Activated naive CD8-positive, alpha-beta T cell treated with anti-CD3 and anti-CD28 coated beads, Interleukin-2, amount 50 U/mL, for 24 hours (primary cell): Measurements from ENCODE around the gene APRT.

Experiments used
- ATAC-seq: fragments of 150-1000 bp; cut with Tn5 transposase; one replicate; pipeline ENCODE4 v1.10.0; 2021
- DNase-seq: peaks from one replicate; pipeline ENCODE4 v3.0.0; 2021
- H3K27ac Mint-ChIP-seq: one replicate; pipeline ENCODE4 v1.8.0; 2021; ENCODE audit warnings: mild to moderate bottlenecking, mixed read lengths
- H3K27me3 Mint-ChIP-seq: one replicate; pipeline ENCODE4 v1.8.0; 2021; ENCODE audit warnings: mixed read lengths
- H3K36me3 Mint-ChIP-seq: one replicate; pipeline ENCODE4 v1.8.0; 2021; ENCODE audit warnings: low read depth, mixed read lengths
- H3K4me1 Mint-ChIP-seq: one replicate; pipeline ENCODE4 v1.8.0; 2021; ENCODE audit warnings: mixed read lengths
- H3K4me3 Mint-ChIP-seq: one replicate; pipeline ENCODE4 v1.8.0; 2021; ENCODE audit warnings: mild to moderate bottlenecking, moderate library complexity, mixed read lengths
- H3K9me3 Mint-ChIP-seq: one replicate; pipeline ENCODE4 v1.8.0; 2021; ENCODE audit warnings: mixed read lengths

APRT gene

DNA sequence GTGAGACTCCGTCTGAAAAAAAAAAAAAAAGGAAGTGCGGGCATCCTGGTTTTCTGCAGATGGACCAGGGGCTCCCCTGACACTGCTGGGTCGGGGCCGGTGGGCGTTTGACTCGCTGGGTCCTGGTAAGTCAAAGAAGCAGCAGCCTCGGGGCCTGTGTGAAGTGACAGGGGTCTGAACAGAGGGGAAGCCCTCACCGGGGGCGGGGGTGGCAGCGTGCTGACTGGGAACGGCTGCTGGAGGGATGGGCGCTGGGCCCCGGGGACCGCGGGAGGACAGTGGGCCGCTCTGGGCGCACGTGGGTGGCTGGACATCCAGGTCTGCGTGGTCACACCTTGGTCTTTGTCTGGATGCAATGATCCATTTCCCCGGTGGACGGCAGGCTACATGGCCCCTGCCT is 36.8 kb upstream of the APRT start:
- H3K36me3 Mint-ChIP-seq, result no peaks in the 10 kb centered on the region
- H3K4me1 Mint-ChIP-seq, result no peaks in the 10 kb centered on the region
- ATAC-seq (no peak), DNase-seq (no peak)
- no peaks in the 10 kb centered on the region for H3K9me3 Mint-ChIP-seq
- no peak overlapping the region for H3K27ac Mint-ChIP-seq
- H3K27me3 Mint-ChIP-seq, result no peaks in the 10 kb centered on the region
- no peak overlapping the region for H3K4me3 Mint-ChIP-seq

DNA sequence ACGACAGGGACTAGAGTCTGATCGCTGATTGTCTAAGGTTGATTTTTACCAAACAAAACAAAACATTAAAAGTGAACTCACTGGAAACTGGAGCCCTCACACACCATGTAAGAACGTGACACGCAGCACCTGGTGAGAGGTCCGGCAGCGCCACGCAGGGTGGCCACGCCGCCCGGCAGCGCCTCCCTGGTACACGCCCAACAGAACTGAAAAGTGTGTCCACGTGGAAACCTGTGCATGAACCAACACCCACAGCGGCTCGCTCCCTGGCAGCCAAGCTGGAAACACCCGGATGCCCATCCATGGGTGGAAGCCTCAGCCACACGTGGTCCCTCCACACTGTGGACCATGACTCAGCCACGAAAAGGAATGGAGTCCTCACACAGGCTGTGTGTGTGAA is 35.9 kb upstream of the APRT start:
- Mint-ChIP-seq H3K27ac (no peak overlapping the region), H3K9me3 (no peaks in the 10 kb centered on the region), H3K36me3 (no peaks in the 10 kb centered on the region), H3K4me1 (no peaks in the 10 kb centered on the region), H3K4me3 (no peak overlapping the region), H3K27me3 (no peaks in the 10 kb centered on the region)
- ATAC-seq (no peak), DNase-seq (no peak)

DNA sequence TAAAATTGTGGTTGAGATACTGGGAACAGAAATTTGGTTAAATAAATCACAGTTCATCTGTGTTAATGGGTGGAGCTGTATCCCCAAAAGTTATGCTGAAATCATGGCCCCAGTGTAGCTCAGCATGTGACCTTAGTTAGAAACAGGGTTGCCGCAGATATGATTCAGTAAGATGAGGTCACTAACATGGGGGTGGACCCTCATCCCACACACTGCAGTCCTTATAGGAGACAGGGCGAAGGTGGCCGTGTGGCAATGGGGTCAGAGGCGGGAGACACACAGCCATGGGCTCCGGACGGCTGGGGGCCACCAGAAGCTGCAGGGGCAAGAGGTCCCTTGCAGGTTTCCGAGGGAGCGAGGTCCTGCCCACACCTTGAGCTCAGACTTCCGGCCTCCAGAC is 34.4 kb upstream of the APRT start:
- Mint-ChIP-seq H3K9me3 (no peaks in the 10 kb centered on the region), H3K27me3 (no peaks in the 10 kb centered on the region), H3K4me1 (no peaks in the 10 kb centered on the region), H3K4me3 (no peak overlapping the region), H3K36me3 (no peaks in the 10 kb centered on the region), H3K27ac (no peak overlapping the region)
- no peak for DNase-seq
- no peak for ATAC-seq

DNA sequence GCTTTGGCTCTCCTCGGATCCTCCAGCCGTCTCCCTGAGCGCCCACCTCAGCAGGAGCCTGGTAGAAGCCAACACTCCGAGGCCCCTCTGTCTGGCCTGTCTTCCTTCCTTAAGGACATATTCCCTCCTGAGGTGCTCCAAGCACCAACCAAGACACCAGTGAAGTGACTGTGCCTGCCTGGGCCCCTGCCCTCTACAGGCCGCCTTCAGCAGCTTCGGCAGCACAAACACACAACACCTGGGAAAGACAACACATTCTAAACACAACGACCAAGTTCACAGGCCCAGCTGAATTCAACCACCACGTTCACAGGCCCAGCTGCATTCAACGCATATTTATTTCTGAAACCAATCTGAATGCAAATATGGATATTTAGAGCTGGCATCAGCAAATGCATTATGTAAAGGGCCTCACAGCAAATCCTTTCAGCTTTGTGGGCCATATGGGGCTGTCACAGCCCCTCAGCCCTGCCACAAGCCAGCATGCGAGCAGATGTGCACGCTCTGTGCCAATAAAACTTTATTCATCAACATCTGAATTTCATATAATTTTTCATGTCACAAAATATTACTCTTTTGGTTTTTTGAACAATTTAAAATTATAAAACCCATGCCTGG is 32.8 kb upstream of the APRT start:
- no peaks in the 10 kb centered on the region for H3K4me1 Mint-ChIP-seq
- H3K27me3 Mint-ChIP-seq, result no peaks in the 10 kb centered on the region
- ATAC-seq, result no peak
- DNase-seq, result no peak
- no peaks in the 10 kb centered on the region for H3K36me3 Mint-ChIP-seq
- H3K9me3 Mint-ChIP-seq, result no peaks in the 10 kb centered on the region
- no peak overlapping the region for H3K4me3 Mint-ChIP-seq
- no peak overlapping the region for H3K27ac Mint-ChIP-seq

DNA sequence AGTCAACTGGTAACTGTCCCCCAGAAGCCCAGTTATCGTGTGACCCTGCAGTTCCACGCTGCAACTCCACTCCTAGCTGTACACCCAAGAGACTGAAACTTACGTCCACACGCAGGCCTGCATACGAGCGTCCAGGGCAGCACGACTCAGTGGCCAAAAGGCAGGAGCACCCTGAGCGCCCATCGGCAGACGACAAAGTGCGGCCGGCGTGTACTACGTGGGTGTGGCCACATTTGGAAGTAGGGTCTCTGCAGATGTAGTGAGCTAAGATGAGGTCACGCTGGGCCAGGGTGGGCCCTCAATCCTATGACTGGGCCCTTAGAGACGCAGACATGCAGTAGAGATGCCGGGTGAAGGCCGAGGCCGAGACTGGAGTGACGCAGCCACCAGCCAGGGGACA is 31.5 kb upstream of the APRT start:
- no peak for DNase-seq
- H3K4me1 Mint-ChIP-seq, result no peaks in the 10 kb centered on the region
- H3K9me3 Mint-ChIP-seq, result no peaks in the 10 kb centered on the region
- H3K4me3 Mint-ChIP-seq, result no peak overlapping the region
- H3K36me3 Mint-ChIP-seq, result no peaks in the 10 kb centered on the region
- H3K27ac Mint-ChIP-seq, result no peak overlapping the region
- H3K27me3 Mint-ChIP-seq, result no peaks in the 10 kb centered on the region
- no peak for ATAC-seq

DNA sequence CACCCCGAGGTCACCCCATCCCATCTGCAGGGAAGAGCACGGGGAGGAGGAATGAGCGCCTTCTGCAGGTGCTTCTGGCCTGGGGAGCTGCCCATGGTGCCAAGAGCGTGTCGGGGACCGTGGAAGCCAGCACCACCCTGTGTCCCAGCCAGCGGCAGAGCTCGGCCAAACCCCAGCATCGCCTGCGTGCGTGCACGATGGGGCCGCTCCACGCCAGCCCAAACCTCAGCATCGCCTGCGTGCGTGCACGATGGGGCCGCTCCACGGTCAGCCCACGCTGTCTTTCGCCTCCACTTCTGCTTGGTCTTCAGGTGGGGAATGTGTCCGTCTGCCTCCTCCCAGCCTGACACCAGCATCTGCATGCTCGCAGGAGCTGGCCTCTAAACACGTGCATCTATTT is 31.1 kb upstream of the APRT start:
- Mint-ChIP-seq H3K4me3 (no peak overlapping the region), H3K36me3 (no peaks in the 10 kb centered on the region), H3K27ac (no peak overlapping the region), H3K9me3 (no peaks in the 10 kb centered on the region), H3K4me1 (no peaks in the 10 kb centered on the region), H3K27me3 (no peaks in the 10 kb centered on the region)
- DNase-seq (no peak), ATAC-seq (no peak)

DNA sequence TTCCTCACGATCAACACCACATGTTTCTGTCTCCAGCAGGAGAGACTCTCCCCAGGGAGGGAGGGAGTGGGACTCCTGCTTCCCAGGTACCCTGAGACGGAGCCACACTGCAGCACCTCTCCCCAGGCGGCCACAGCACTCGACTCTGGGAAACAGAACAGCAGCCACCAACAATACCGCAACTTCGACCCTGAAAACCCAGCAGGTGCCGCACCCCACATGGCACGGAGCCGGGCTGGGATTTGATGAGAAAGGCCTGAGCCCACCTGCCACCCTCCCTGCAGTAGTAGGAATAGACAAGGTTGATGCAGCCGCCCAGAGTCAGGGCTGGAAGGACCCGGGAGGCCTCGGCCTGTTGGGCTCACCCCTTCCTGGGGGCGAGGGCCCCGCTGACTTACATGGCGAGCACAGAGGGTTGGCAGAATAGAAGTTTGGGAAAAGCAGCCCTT is 30.6 kb upstream of the APRT start:
- Mint-ChIP-seq H3K27me3 (no peaks in the 10 kb centered on the region), H3K4me1 (no peaks in the 10 kb centered on the region), H3K27ac (no peak overlapping the region), H3K9me3 (no peaks in the 10 kb centered on the region), H3K4me3 (no peak overlapping the region), H3K36me3 (no peaks in the 10 kb centered on the region)
- no peak for DNase-seq
- ATAC-seq, result no peak

DNA sequence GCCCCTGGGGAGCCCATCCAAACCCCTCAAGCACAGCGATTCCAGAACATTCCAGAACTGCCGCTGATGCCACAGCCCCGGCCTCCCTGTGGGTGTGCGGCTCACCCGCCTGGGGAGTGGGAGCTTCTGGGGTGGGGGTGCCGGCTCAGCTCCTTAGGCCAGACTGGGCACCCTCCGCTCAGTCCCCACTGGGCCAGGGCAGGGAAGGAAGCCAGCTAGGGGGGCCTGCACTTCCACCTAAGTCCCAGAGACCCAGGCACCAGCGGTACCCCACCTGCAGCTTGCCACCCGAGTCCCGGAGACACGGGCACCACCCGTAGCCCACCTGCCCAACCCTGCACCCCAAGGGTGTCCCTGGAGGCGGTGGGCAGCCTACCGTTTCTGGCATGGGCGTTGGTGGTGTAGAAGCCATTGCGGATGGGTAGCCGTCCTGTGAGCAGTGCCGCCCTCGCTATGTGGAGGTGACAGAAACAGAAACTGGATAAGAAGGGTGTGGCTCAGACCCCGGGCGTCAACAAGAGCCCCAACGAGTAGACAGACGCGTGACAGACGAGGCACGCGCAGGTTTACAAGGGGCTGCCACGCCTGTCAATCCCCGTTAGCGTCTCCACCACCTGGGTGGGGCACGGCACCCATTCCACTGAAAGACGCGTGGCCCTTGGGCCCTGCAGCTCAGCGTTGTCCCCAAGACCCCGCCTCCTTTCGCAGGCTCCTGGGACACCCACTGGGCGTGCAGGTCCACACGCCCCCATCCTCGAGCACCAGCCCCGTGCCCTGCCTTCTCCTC is 30.0 kb upstream of the APRT start:
- ATAC-seq (no peak), DNase-seq (no peak)
- Mint-ChIP-seq H3K4me1 (no peaks in the 10 kb centered on the region), H3K27ac (no peak overlapping the region), H3K4me3 (no peak overlapping the region), H3K36me3 (no peaks in the 10 kb centered on the region), H3K27me3 (no peaks in the 10 kb centered on the region), H3K9me3 (no peaks in the 10 kb centered on the region)

DNA sequence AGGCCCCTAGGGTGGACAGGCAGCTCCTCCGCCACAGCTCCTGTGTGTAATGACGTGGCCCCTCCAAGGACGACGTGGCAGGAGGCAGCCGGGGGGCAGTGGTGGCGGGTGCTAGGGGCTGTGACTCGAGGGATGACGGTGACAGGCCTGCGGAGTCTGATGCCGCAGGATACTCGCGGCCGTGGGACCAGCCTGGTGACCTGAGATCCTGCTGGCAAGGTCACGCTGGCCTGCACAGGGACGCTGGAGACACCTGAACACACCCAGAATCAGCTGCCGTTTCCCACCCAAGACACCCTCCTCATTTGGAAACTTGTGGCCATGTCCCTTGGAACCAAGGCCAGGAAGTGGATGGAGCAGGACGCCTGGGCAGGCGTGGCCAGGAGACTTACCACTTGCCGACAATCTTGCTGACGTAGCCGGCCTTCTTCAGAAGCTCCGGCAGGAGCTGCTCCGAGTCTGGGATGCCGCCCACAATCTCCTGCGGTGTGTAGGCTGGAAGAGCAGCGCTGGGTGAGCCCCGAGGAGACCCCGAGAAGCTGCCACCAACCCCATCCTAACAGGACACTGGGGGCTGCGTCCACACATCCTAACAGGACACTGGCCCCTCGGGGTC is 29.0 kb upstream of the APRT start:
- Mint-ChIP-seq H3K4me3 (no peak overlapping the region), H3K9me3 (no peaks in the 10 kb centered on the region), H3K4me1 (no peaks in the 10 kb centered on the region), H3K27ac (no peak overlapping the region), H3K36me3 (no peaks in the 10 kb centered on the region), H3K27me3 (no peaks in the 10 kb centered on the region)
- DNase-seq (no peak), ATAC-seq (no peak)

DNA sequence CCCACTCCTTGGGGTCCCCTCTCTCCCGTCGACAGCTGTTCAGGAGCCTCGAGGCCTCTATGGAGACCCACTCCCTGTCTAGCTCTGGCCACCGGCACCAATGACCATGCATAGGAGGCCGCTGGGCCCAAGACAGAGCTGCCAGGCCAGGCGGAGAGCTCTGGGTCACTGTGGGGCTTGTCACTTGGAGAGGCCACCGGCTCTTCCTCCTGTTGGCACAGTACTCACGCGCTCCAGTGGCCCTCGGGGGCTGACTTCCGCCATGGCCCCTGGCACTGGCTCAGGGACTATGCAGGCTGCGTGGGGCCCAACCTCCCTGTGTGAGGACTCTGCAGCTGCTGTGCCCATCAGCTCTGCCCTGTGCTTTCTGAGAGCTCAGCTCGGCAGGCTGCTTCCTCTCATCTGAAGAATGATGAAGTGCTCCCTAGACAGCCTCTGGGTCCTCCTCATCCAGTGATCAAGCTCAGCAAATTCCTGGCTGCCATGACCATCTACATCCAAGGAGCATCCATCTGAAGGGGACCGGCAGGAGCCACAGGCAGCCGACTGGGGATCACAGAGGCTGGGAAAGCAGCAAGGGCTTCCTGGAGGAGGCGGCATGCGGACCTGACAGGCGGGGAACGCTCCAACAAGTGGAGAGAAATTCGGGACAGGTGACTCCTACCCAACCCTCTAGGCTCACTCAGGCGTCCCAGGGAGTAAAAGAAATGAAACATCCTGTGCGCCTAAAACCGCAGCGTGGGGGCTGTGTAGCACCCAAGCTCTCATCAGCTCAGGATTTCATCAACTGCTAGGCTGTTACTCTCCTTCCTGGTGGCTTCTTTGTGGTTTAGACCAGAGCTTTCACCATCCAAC is 28.2 kb upstream of the APRT start:
- Mint-ChIP-seq H3K27ac (no peak overlapping the region), H3K4me1 (no peaks in the 10 kb centered on the region), H3K36me3 (no peaks in the 10 kb centered on the region), H3K27me3 (no peaks in the 10 kb centered on the region), H3K9me3 (no peaks in the 10 kb centered on the region), H3K4me3 (no peak overlapping the region)
- DNase-seq (no peak), ATAC-seq (no peak)

DNA sequence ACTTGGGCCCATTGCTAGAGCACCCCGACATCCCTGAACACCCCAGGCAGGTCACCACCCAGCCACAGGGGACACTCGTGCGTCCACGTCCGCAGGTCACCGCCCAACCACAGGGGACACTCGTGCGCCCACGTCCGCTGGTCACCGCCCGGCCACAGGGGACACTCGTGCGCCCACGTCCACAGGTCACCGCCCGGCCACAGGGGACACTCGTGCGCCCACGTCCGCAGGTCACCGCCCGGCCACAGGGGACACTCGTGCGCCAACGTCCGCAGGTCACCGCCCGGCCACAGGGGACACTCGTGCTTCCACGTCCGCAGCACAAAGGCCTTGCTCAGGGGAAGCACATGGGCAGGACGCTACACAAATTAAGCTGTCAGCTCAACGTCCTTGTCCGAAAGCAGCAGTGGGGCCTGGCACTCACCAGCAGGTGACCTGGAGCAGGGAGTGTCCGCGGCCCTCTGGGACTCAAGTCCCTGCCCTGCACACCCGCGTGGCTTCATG is 27.4 kb upstream of the APRT start:
- H3K4me3 Mint-ChIP-seq, result no peak overlapping the region
- H3K4me1 Mint-ChIP-seq, result no peaks in the 10 kb centered on the region
- H3K27me3 Mint-ChIP-seq, result no peaks in the 10 kb centered on the region
- no peaks in the 10 kb centered on the region for H3K36me3 Mint-ChIP-seq
- H3K27ac Mint-ChIP-seq, result no peak overlapping the region
- DNase-seq, result no peak
- ATAC-seq, result no peak
- H3K9me3 Mint-ChIP-seq, result no peaks in the 10 kb centered on the region

DNA sequence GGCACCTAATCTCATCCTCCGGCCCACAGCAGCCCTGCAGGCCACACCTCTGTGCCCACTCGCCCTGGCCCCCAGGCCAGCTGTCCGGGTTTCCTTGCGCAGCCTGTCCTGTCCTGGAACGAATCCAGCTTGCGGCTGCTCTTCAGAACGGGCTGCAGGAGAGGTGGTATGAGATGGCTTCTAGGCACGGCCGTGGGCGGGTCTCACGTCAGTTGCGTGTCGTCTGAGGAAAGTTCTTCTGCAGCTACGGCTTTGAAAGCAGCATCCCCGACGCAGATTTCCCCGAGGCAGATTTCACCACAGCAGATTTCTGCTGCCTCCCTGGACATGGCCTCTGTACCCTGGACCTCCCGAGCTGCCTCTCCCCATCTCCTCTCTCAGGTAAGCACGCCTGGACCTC is 26.8 kb upstream of the APRT start:
- H3K27me3 Mint-ChIP-seq, result no peaks in the 10 kb centered on the region
- ATAC-seq (no peak), DNase-seq (no peak)
- no peaks in the 10 kb centered on the region for H3K9me3 Mint-ChIP-seq
- no peak overlapping the region for H3K4me3 Mint-ChIP-seq
- H3K27ac Mint-ChIP-seq, result no peak overlapping the region
- H3K36me3 Mint-ChIP-seq, result no peaks in the 10 kb centered on the region
- H3K4me1 Mint-ChIP-seq, result no peaks in the 10 kb centered on the region

DNA sequence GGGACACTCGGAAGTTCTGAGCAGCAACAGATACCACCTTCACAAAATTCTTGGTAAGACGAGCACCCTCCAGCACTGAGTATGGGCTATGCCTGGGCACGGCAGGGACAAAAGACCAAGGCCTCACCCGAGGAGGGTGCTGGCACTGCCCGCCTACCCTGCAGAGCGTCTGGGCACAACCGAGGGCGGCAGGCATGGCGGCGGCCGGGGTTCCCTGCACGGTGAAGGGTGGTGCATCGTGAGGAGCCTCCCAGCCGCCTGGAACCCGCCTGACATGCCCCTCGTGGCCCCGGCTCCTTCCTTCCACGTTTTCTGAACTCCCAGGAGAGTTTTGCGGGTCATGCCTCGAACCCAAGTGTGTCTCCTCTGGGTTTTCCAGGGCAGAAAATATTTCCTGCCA is 26.1 kb upstream of the APRT start:
- H3K4me1 Mint-ChIP-seq, result no peaks in the 10 kb centered on the region
- no peak overlapping the region for H3K4me3 Mint-ChIP-seq
- H3K36me3 Mint-ChIP-seq, result no peaks in the 10 kb centered on the region
- DNase-seq (no peak), ATAC-seq (no peak)
- no peaks in the 10 kb centered on the region for H3K9me3 Mint-ChIP-seq
- H3K27me3 Mint-ChIP-seq, result no peaks in the 10 kb centered on the region
- H3K27ac Mint-ChIP-seq, result no peak overlapping the region

DNA sequence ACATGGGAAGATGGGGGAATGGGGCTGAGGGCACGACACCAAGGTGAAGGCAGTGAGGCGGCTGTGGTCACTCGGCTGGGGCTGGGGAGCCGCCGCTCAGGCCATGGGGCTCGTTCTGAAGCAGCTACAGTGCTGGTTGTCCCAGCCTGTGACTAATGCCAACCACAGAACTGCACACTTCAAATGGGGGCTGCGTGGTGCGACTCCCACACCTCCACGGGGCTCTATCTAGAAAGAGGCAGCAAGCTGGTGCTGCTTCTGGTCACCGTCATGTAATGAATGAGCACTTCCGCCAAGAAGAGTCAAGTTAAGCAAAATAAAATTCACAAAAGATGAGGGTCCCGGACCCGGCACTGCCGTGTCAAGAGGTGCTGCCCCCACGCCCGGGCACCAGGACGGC is 25.1 kb upstream of the APRT start:
- Mint-ChIP-seq H3K4me1 (no peaks in the 10 kb centered on the region), H3K9me3 (no peaks in the 10 kb centered on the region), H3K36me3 (no peaks in the 10 kb centered on the region), H3K27me3 (no peaks in the 10 kb centered on the region), H3K4me3 (no peak overlapping the region), H3K27ac (no peak overlapping the region)
- DNase-seq (no peak), ATAC-seq (no peak)
